SU-DHL-6 (cell line): ENCODE results near the gene PREX1.

Source experiments
- EZH2phosphoT487 ChIP-seq: fragments of 200-600 bp; sonication (generic), shearing (Covaris generic); conservative IDR thresholded peaks from 2 replicates; pipeline ENCODE4 v1.6.1; 2018; ENCODE audit warnings: mild to moderate bottlenecking, antibody characterized with exemption, low read length, moderate library complexity, mixed read lengths
- TF ChIP-seq, protein P1 (sequence below): fragments of 200-600 bp; sonication (generic); IDR thresholded peaks from one replicate; pipeline ENCODE4 v1.5.1; 2017; ENCODE audit warnings: antibody characterized with exemption, mild to moderate bottlenecking, low read length, moderate library complexity; ENCODE audit not compliant: insufficient read depth, poor library complexity, severe bottlenecking

DNA sequence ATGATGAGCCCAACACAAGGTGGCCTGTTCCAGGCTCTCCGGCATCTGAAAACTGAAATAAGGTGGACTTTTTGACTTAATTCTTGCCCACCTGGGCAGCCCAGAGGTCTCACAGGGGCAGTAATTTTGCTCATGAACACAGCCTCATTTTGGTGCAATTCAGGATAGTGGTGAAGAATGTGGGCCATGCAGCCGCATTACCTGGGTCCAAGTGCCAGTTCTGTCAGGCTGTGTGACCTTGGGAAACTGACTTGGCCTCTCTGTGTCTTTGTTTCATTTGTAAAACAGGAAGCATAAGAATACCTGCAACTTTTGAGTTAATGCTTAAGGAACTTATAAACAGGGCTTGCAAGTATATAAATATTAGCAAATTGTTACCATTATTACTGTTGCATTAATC is 5.6 kb downstream of the PREX1 start:
- TF ChIP-seq, protein P1, sequence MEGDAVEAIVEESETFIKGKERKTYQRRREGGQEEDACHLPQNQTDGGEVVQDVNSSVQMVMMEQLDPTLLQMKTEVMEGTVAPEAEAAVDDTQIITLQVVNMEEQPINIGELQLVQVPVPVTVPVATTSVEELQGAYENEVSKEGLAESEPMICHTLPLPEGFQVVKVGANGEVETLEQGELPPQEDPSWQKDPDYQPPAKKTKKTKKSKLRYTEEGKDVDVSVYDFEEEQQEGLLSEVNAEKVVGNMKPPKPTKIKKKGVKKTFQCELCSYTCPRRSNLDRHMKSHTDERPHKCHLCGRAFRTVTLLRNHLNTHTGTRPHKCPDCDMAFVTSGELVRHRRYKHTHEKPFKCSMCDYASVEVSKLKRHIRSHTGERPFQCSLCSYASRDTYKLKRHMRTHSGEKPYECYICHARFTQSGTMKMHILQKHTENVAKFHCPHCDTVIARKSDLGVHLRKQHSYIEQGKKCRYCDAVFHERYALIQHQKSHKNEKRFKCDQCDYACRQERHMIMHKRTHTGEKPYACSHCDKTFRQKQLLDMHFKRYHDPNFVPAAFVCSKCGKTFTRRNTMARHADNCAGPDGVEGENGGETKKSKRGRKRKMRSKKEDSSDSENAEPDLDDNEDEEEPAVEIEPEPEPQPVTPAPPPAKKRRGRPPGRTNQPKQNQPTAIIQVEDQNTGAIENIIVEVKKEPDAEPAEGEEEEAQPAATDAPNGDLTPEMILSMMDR = no peak
- no peak for TF ChIP-seq EZH2phosphoT487
